Epithelial cell of prostate (primary cell): ENCODE data around the gene SLC29A4.
"Not testable (repeated sequence)": the region's sequence is repeated elsewhere in the genome, so short reads cannot be mapped to it uniquely, and the experiment has no call there.

Experiments
- DNase-seq: peaks from one replicate; pipeline ENCODE4 v3.0.0-alpha.2; 2011; ENCODE audit warnings: low read depth, low spot score
- H3K27ac ChIP-seq: fragments of 450-650 bp; 2 replicates; pipeline ENCODE4 v1.5.1; 2017; ENCODE audit warnings: mild to moderate bottlenecking

Gene SLC29A4

DNA sequence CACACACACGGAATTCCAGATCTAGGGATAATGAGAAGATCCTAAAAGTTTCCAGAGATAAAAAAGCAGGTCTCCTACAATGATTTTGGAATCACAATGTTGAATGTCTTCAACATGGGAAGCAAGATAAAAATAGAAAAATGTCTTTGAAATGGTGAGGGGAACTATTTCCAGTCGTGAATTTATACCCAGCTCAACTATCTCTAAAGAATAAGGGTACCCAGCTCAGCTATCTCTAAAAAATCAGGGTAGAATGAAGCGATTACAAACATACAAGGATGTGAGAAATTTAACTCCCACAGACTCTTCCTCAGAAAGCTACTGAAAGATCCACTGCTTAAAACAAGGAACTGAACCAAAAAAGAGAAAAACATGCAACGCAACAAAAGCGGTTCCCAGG is 35.9 kb downstream of the SLC29A4 start:
- DNase-seq, H3K27ac ChIP-seq: not testable (repeated sequence)

DNA sequence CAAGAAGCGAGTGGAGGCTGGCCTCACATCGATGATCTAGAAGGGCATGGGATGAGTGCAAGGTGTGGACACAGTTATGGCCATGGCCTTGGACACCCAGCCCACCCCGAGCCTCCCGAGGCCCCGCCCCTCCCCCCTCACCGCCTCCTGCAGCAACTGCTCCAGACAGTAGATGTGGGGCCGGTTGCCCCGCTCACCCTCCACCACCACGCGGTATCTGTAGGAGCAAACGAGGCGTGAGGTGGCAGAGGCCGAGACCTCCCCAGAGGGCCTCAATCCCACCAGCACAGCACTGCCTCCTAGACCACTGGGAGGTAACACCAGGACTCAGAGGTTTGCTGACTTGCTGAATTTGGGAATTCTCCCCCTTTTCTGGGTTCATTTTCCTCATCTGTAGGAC is 37.6 kb downstream of the SLC29A4 start:
- no peak for DNase-seq
- H3K27ac ChIP-seq: no peak overlapping the region

DNA sequence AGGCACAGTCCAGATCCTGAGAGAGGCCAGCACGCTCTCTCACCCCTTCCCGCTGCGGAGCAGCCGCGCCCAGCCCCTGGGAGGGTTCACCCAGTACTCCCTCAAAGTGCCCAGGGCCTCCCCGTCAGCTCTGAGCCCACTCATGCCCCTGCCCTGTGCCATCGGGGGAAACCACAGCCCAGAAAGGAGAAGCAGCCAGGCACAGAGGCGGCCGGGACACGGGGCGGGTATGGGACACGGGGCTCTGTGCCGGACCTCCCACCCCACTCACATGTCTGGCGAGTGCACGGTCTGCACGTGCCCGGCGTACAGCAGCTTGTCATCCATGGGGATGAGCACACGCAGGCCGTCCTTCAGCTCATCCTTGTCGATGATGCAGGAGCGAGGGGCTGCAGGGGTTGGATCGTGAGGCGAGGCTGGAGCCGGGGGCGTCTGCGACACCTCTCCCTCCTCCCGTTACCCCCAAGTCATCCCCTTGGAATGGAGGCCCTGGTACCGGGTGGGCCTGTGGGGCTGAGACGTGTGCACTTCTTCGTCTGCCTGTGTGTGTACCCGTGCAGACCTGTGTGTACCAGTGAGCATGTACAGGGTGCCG is 38.2 kb downstream of the SLC29A4 start:
- DNase-seq: no peak
- no peak overlapping the region for H3K27ac ChIP-seq

DNA sequence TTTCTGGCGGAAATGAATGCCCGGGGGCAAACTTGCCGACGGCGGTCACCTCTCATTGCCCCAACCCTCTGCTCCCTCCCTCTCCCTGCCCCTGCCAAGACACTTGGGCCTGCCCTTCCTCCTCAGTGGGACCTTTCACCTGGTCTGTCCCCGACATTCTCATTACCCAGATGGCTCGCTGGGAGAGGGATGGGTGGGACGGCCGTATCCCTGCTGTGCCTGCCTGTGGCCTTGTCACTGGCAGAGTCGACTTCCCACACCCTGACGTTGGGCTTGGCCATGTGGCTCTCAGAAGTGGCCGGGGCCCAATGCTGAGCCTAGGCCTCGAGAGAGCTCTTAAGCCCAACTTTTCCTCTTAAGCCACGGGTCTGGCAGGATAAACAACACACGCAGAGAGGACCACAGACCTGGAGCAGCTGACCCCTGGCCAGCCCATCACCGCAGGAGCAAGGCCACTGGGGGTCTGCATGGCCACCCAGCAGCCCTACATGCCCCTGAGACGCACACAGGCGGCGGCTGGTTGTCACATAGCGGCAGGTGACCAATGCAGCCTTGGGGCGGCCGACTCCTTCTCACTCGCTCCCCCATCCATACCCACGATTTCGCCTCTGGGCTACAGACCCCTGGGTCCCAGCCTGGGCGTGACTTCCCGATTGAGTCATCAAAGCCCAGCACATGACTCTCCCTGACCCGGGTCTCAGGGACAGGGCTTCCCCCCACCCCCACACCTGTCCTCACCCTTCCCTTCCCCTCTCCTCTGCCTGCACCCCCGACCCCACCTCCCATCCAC is 40.1 kb downstream of the SLC29A4 start:
- no peak for DNase-seq
- no peak overlapping the region for H3K27ac ChIP-seq

DNA sequence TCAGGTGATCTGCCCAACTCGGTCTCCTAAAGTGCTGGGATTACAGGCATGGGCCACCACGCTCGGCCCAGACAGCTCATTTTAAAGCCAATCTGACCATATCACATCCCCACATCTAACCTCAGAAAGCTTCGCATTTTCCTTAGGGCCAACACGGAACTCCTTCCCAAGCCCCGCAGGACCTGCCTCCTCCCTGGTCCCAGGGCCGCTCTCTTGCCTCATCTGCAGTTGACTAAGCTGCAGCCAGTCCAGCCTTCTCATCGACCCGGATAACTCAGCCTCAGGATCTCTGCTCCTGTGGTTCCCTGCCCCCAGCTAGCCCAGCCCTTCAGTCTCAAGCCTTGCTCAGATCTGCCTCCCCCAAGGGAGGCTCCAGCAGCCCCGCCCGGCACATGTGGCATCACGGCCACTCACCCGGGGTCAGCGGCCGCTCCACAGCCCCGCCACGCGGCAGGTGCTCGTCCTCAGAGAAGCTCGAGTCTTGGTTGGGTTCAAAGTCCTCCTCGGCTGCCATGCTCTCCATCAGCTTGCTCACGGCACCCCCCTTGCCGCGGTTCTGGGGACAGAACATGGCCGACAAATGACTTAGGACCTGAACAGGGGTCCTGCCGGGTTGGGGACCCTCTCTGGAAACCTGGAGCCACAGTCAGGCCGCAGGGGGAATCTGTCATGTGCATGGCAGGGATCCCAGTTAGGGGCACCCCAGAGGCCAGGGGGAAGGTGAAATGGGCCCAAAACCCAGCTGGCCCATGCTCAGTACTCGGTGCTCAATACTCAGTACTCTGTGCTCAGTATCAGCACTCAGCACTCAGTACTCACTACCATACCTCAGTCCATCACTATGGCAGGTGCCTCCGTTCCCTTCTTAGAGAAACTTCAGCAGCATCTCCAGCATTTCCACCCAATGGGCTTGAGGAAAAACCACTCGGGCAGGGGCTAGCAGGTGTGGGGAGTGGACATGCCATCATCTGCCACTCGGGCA is 41.3 kb downstream of the SLC29A4 start:
- not testable (repeated sequence) for DNase-seq, H3K27ac ChIP-seq

DNA sequence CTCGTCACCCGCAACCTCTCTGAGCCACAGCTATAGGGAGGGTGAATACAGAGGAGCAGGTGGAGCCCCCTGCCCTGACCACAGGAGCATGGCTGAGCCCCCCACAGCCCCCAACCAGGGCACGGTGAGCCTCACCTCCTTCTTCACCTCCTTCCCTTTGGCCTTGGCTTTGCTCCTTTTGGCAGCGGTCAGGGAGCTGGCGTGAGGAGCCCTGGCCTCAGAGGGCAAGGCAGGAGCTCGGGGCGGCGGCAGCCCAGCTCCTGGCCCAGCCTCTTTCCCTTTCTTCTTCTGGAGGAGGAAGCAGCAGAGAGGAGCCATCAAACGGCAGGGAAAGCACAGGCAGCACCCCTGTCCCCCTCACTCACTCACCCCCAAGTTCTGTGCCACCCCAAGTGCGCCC is 42.2 kb downstream of the SLC29A4 start:
- H3K27ac ChIP-seq: no peak overlapping the region
- DNase-seq: no peak

DNA sequence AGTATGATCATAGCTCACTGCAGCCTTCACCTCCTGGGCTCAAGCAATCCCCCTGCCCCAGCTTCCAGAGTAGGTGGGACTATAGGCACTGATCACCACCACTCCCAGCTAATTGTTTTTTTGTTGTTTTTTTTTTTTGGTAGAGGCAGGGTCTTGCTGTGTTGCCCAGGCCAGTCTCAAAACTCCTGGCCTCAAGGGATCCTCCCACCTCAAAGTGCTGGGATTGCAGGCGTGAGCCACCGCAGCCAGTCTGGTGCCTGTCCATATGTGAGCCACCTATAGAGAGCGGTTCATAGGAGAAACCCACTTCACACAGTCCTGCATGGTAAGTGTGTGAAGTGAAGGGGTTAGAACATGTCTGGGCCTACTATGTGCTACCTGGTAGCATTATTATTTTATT is 47.5 kb downstream of the SLC29A4 start:
- H3K27ac ChIP-seq: no peak overlapping the region
- no peak for DNase-seq

DNA sequence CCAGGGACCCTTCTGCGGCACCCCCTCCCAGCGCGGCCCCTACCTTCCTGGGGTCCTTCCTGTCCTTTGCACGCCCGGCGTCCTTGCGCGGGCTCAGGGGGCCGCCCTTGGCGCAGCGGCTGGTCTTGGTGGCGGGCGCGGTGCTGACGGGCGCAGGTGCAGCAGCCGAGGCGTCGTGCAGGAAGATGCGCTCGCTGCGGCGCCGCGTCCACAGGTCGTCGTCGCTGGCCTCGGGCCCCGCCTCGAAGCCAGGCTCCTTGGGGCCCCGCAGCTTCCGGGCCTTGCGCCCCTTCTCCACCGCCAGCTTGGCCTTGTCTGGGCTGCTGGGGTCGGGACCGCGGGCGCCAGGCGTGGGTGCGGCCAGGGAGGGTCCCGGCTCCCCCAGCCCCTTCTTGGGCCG is 49.8 kb downstream of the SLC29A4 start:
- no peak overlapping the region for H3K27ac ChIP-seq
- no peak for DNase-seq

DNA sequence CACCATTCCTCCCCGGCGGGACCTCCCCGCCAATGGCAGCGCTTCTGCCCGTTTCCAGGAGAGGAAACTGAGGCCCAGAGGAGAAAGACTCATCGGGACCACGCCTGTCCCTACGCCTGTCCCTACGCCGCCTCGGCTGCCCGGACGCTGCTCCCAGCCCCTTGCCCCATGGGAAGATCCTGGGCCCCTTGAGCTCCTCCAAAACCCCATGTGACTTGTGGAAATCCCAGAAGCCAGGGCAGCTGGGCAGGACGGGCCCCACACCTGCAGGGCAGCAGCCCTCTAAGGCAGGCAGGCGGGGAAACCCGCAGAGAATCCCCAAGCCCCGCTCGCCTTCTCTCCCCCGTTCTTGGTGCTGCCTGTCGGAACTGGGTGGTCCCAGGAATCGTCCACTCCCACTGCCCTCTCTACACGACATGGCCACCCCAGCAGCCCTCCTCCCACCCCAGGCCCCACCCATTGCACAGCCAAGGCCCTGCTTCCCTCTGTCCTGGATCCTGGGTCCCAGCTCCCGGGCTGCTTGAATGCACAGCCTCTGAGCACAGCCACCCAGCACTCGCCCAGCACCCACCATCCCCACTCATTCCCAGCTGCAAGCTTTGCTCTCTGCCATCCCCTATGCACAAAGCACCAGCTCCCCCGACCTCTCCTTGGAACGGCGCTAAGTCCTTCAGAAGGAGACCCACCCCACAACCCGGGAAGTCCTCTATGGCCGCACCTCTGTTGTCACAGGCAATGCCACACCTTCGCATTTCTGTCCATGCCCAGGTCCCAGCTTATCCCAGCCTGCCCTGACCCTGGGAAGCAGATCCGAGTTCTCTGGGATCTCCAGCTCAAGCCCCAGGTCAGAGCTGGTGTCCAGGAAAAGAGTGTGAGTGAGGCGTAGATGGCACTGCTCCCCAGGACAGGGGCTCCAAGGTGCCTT is 50.6 kb downstream of the SLC29A4 start:
- H3K27ac ChIP-seq: no peak overlapping the region
- no peak for DNase-seq

DNA sequence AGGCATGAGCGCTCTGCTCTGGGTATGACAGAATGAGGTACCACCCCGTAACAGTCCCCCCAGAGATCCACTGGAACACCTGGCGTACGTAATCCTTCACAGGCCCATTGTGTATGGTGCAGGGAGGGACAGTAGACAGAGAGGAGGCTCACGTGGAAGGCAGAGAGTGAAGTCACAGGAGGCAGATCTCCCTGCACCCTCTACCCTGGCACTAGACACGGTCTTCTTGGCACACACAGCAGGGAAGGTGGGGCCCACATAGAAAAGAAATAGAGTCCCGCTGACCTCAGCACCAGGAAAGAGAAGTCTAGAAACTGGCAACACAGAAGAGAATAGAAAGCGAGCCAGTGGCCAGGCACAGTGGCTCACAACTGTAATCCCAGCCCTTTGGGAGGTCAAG is 51.9 kb downstream of the SLC29A4 start:
- DNase-seq: no peak
- no peak overlapping the region for H3K27ac ChIP-seq

DNA sequence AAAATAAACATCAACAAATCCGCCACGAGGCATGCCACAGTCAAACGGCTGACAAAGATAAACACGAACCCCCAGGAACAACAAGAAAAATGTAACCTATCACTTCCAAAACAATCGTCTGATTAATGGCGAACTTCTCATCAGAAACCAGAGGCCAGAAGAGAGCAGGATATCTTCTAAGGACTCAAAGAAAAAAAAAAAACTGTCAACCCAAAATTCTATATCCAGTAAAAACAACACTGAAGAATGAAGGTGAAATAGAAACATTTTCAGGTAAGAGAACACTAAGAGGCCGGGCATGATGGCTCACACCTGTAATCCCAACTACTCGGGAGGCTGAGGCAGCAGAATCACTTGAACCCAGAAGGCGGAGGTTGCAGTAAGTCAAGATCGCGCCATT is 54.3 kb downstream of the SLC29A4 start:
- no peak for DNase-seq
- H3K27ac ChIP-seq: no peak overlapping the region

DNA sequence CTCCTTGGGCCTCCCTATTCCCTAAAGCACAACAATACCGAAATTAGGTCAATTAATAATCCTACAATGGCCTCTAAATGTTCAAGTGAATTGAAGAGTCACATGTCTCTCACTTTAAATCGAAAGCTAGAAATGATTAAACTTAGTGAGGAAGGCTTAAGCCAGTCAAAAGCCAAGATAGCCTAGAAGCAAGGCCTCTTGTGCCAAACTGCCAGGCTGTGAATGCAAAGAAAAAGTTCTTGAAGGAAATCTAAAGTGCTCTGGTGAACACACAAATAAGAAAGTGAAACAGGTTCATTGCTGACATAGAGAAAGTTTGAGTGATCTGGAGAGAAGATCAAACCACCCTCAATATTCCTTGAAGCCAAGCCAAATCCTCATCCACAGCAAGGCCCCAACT is 57.2 kb downstream of the SLC29A4 start:
- no peak overlapping the region for H3K27ac ChIP-seq
- DNase-seq: no peak

DNA sequence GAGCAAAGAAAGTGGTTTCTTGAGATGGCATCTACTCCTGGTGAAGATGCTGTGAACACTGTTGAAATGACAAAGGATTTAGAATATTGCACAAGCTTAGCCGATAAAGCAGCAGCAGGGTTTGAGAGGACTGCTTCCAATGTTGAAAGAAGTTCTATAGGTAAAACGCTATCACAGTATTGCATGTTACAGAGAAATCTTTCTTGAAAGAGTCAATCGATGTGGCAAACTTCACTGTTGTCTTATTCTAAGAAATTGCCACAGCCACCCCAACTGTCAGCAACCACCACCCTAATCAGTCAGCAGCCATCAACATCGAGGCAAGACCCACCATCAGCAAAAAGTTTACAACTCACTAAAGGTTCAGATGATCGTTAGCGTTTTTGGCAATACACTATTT is 59.9 kb downstream of the SLC29A4 start:
- no peak for DNase-seq
- H3K27ac ChIP-seq: no peak overlapping the region

DNA sequence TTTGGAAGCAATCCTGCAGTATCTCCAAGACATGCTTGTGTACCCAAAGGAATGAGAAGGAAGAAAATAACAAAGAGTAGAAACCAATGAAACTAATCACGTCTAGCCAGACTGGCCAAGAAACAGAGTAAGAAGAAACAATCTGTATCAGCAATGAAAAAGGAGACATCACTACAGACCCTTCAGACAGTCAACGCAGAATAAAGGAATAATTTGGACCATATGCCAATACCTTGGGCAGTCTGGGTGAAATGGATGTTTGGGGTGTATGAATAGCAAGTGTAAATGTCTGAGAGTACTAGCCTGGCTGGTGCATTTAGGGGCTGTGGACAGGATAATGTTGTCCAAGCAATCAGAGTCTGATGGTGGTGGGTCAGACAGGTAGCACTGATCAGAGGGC is 61.1 kb downstream of the SLC29A4 start:
- H3K27ac ChIP-seq: no peak overlapping the region
- DNase-seq: no peak

DNA sequence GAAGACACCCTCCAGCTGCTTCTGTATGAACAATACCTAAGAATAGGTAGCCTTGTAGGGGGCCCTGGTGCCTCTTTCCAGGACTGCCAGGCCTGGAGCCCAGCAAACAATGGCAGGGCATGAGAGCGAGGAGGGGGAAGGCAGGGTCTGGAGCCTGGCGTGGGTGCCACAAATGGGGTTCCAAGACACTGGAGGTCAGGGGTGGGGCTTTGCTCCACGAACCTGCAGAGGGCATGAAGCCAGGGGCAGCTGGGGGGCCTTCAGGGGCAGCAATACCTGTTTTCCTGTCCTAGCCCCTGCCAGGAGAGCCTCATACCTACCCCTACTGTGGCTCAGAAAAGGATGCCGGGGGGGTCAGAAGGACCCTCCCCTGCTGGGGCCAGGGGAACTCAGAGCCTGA is 61.6 kb downstream of the SLC29A4 start:
- H3K27ac ChIP-seq: no peak overlapping the region
- DNase-seq: no peak

DNA sequence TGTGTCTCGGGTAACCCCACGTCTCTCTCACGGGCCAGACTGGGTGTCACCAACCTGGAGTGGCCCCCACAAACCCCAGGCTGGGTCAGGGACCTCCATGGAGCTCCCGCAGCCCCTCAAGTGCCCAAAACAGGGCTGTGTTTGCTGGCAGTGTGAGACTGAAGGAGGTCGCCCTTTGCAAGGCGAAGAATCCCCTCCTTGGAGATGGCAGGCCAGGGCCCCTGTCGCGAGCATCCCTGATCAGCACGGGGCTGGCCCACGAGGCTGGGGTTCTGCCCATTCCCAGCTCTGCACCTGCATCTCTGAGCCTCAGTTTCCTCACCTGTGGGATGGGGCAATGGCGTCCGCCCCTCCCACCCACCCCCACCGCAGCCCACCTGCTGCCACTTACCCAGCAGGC is 62.4 kb downstream of the SLC29A4 start:
- DNase-seq: no peak

DNA sequence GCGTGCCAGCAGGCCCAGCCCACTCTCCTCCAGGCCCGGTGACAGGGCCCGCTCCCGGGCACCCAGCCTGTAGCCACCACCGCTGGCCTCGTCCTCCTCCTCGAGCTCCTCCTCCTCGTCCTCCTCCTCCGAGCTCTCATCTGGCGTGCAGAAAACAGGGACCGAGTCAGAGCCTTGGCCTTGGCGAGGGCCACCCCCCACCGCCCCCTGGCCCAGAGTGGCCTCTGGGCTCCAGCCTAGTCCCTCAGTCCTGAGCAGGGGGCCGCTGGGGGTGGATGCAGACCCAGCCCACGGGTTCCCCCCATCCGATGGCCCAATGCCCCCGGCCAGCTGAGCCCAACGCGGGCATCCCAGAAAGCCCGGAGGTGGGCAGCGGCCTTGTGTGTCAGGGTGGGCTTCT is 62.9 kb downstream of the SLC29A4 start:
- H3K27ac ChIP-seq: no peak overlapping the region
- DNase-seq: no peak

More for the DNA sequence above, 62.4 kb downstream of the SLC29A4 start:
- no peak overlapping the region for H3K27ac ChIP-seq

DNA sequence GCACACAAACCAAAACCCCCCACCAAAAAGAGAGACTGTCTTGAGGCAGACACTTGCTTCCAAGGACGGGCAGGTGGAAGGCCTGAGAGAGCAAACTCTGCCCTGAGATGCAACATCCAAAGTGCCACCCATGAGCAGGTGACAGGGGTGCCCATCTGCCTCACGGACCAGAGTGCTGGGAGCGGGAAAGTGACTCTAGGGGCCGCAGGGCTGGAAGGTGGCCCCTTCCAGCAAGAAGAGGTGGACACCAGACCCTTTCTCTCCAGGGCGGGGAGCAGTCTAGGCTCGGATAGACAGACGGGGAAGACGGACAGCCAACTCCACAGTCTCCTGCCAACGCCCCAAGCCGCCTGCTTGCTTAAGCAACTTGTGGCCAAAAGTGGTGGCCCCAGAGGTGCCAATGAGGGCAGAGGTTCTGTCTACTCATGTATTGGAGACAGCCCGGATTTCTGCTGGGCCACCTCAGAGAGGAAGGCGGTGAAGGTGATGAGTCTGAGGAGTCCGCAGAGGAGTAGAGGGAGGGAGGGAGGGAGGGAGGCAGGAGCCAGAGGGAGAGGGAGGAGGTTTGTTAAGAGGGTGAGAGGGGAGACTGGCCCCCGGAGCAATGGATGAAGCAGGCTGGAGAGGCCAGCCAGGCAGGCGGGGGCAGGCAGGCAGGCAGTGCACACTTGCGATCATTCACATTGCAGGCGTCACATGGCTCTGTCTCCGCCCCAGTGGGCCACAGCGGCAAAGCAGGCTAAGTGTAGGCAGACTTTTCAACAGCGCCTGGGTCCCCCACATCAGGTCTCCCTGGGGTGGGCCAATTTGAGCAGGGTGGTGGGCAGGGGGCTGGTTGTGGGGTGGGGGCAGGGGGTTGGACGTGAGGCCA is 65.6 kb downstream of the SLC29A4 start:
- no peak overlapping the region for H3K27ac ChIP-seq
- no peak for DNase-seq

DNA sequence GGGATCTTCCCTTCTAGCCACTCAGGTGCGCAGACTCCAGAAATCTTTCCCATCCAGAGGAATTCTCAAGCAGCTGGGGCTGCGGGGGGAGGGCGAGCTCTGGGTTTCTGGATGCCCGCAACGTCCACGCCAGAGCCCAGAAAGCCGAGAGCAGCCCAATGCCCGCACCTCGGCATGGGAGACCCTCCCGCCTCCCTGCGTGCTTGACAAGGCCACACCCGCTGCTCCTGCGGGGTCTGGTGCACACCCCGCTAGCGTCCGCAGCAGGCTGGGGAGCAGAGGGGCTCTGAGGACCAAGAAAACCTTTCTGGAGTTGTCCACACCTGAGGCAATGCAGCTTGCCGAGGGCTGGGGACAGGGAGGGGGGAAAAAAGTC is 66.2 kb downstream of the SLC29A4 start:
- no peak overlapping the region for H3K27ac ChIP-seq
- DNase-seq: no peak
